Measurements from ENCODE around the gene FAM50B. TPM values are rescaled to one million over a fixed set of nuclear protein-coding genes. Genes with fewer than 3 reads are reported as not detected.

Gene FAM50B
- total and polyA plus RNA-seq, 2 of the 13 experiments (the other 11 are each of a cell fraction or from before 2014, with no cell fraction given), result 0.05 TPM; not detected in 1

GRCh38 chr6:3872370-3872854 lies 23.2 kb downstream of the FAM50B start (continued):
- TF ChIP-seq POLR2G (IDR thresholded peaks at IDR 0.05; ENCODE audit: low read depth, low read length) (no peak), THAP9 (CRISPR knock-in tag; IDR thresholded peaks at IDR 0.05; ENCODE audit: borderline replicate concordance) (no peak), ZNF709 (CRISPR knock-in tag; IDR thresholded peaks at IDR 0.05) (peak; percentile 48; the same call in 1 of the 2 replicates), ATF4 (CRISPR knock-in tag; IDR thresholded peaks at IDR 0.05) (no peak), PHB2 (IDR thresholded peaks at IDR 0.05; ENCODE audit: partially characterized antibody) (no peak), ZNF878 (CRISPR knock-in tag; IDR thresholded peaks at IDR 0.05) (0 out of 2 replicates have a peak, but pooled peaks have one; percentile 30), BHLHE40 (IDR thresholded peaks at IDR 0.05; ENCODE audit: low read length) (peak; percentile 18; the same call in 1 of the 2 replicates), ZNF687 (CRISPR knock-in tag; IDR thresholded peaks at IDR 0.05) (peak; percentile 84), MEF2D (CRISPR knock-in tag; IDR thresholded peaks at IDR 0.05) (0 out of 2 replicates have a peak, but pooled peaks have one; percentile 57), TBX3 (IDR thresholded peaks at IDR 0.05; ENCODE audit: borderline replicate concordance) (peak; percentile 42; the same call in 1 of the 2 replicates), PPARG (CRISPR knock-in tag; conservative IDR thresholded peaks at IDR 0.05) (peak; percentile 69), CCDC6 (CRISPR knock-in tag; IDR thresholded peaks at IDR 0.05) (no peak), ARID3A (IDR thresholded peaks at IDR 0.05; ENCODE audit: low read depth, low read length) (peak; percentile 70), ZNF501 (CRISPR knock-in tag; IDR thresholded peaks at IDR 0.05) (0 out of 2 replicates have a peak, but pooled peaks have one; percentile 45), ZSCAN12 (CRISPR knock-in tag; IDR thresholded peaks at IDR 0.05) (no peak), ZNF670 (CRISPR knock-in tag; IDR thresholded peaks at IDR 0.05; ENCODE audit: borderline replicate concordance) (no peak), TCF7 (IDR thresholded peaks at IDR 0.05; ENCODE audit: low read depth) (0 out of 2 replicates have a peak, but pooled peaks have one; percentile 35), MED8 (CRISPR knock-in tag; IDR thresholded peaks at IDR 0.05; ENCODE audit: insufficient replicate concordance) (no peak)
- TF ChIP-seq, protein P1, sequence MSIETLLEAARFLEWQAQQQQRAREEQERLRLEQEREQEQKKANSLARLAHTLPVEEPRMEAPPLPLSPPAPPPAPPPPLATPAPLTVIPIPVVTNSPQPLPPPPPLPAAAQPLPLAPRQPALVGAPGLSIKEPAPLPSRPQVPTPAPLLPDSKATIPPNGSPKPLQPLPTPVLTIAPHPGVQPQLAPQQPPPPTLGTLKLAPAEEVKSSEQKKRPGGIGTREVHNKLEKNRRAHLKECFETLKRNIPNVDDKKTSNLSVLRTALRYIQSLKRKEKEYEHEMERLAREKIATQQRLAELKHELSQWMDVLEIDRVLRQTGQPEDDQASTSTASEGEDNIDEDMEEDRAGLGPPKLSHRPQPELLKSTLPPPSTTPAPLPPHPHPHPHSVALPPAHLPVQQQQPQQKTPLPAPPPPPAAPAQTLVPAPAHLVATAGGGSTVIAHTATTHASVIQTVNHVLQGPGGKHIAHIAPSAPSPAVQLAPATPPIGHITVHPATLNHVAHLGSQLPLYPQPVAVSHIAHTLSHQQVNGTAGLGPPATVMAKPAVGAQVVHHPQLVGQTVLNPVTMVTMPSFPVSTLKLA (IDR thresholded peaks at IDR 0.05), result peak; percentile 96

All from HepG2 (cell line).